ENCODE measurements around the gene ZC3H7B. TPM values are rescaled to one million over a fixed set of nuclear protein-coding genes. Genes with fewer than 3 reads are reported as not detected.

The ZC3H7B gene
- total and polyA plus RNA-seq, 11 donors: 29.7 to 50.4 (median 37.1) TPM

GRCh38 chr22:41261541-41262249, 39.6 kb upstream of the ZC3H7B start:
- DNase-seq (peak in 3 of 5 donors; percentile 27 to 73 (median 68)), ATAC-seq (peak; percentile 22 to 63 (median 58))
- Histone ChIP-seq H3K4me1 (peaks cover 0 to 21% (median 7%) of the 10 kb centered on the region in 12 donors), H3K27ac (peak overlapping the region; percentile 44 to 88 (median 76)), H3K4me3 (no peak overlapping the region), H3K27me3 (no peaks in the 10 kb centered on the region), H3K9me3 (no peaks in the 10 kb centered on the region), H3K36me3 (peaks cover 4 to 94% (median 69%) of the 10 kb centered on the region in 9 donors)
- WGBS, 4 donors: 47 to 59% (median 56%) methylated on average over 8 to 12 of the region's 12 CpGs
- intact Hi-C loops (cut with DNase I): loop anchor here in 3 of 10 donors (2.0 to 10.0 kb wide), 3 partner anchors 19 to 87 kb away; no protein-coding TSS in a partner anchor
- TF ChIP-seq POLR2A (IDR thresholded peaks at IDR 0.05) (no peak), CTCF (IDR thresholded peaks at IDR 0.05) (no peak)

GRCh38 chr22:41262250-41262765, 39.0 kb upstream of the ZC3H7B start:
- WGBS, 4 donors: 91 to 95% (median 93%) methylated on average over 15 of the region's 15 CpGs
- no peaks in the 10 kb centered on the region for H3K27me3 ChIP-seq
- DNase-seq: no peak
- TF ChIP-seq POLR2A (IDR thresholded peaks at IDR 0.05) (no peak), CTCF (IDR thresholded peaks at IDR 0.05) (no peak)
- intact Hi-C loops (cut with DNase I): loop anchor here in 3 of 10 donors (2.0 to 10.0 kb wide), 3 partner anchors 20 to 88 kb away; no protein-coding TSS in a partner anchor
- peaks cover 0 to 21% (median 7%) of the 10 kb centered on the region in 12 donors for H3K4me1 ChIP-seq
- no peaks in the 10 kb centered on the region for H3K9me3 ChIP-seq
- H3K4me3 ChIP-seq: no peak overlapping the region
- H3K27ac ChIP-seq: peak overlapping the region in 10 of 12 donors; percentile 44 to 88 (median 77)
- ATAC-seq: no peak
- H3K36me3 ChIP-seq: peaks cover 4 to 94% (median 73%) of the 10 kb centered on the region in 9 donors

GRCh38 chr22:41263704-41264103, 37.6 kb upstream of the ZC3H7B start:
- no peaks in the 10 kb centered on the region for H3K27me3 ChIP-seq
- 60 to 93% (median 91%) methylated on average over 1 to 2 of the region's 2 CpGs for WGBS, 4 donors
- H3K4me1 ChIP-seq: peaks cover 0 to 21% (median 5%) of the 10 kb centered on the region in 12 donors
- no peaks in the 10 kb centered on the region for H3K9me3 ChIP-seq
- peaks cover 4 to 94% (median 81%) of the 10 kb centered on the region in 9 donors for H3K36me3 ChIP-seq
- H3K4me3 ChIP-seq: no peak overlapping the region
- no peak for TF ChIP-seq POLR2A (IDR thresholded peaks at IDR 0.05)
- TF ChIP-seq CTCF (IDR thresholded peaks at IDR 0.05): no peak
- DNase-seq (no peak), ATAC-seq (no peak)
- no peak overlapping the region for H3K27ac ChIP-seq
- intact Hi-C loops (cut with DNase I): loop anchor here in 3 of 10 donors (2.0 to 10.0 kb wide), 3 partner anchors 21 to 89 kb away; no protein-coding TSS in a partner anchor

GRCh38 chr22:41264408-41264941, 36.9 kb upstream of the ZC3H7B start:
- Histone ChIP-seq H3K27ac (no peak overlapping the region), H3K9me3 (no peaks in the 10 kb centered on the region), H3K36me3 (peaks cover 4 to 94% (median 84%) of the 10 kb centered on the region in 9 donors), H3K27me3 (no peaks in the 10 kb centered on the region), H3K4me3 (no peak overlapping the region), H3K4me1 (peaks cover 0 to 21% (median 5%) of the 10 kb centered on the region in 12 donors)
- ATAC-seq: no peak
- DNase-seq: no peak
- intact Hi-C loops (cut with DNase I): loop anchor here in 2 of 10 donors (5.0 to 10.0 kb wide), 2 partner anchors 67 to 90 kb away; no protein-coding TSS in a partner anchor
- WGBS, 4 donors: 93 to 96% (median 94%) methylated on average over 13 to 15 of the region's 15 CpGs
- TF ChIP-seq CTCF (IDR thresholded peaks at IDR 0.05) (no peak), POLR2A (IDR thresholded peaks at IDR 0.05) (no peak)
